ENCODE results near the gene ARRB1.

ARRB1 gene

GRCh38 chr11:75375626-75376025 is 24.2 kb upstream of the ARRB1 start:
- Histone ChIP-seq H3K79me1 (ENCODE audit: low read length) (peaks cover 2% of the 10 kb centered on the region), H2BK12ac (ENCODE audit: low read length) (no peak overlapping the region), H3K14ac (ENCODE audit: low read length) (no peak overlapping the region), H3K36me3 (ENCODE audit: control insufficient read depth in 1 of 2, insufficient read depth in 2 of 2, low read length in 2 of 2) (no peaks in the 10 kb centered on the region), H3K9ac (ENCODE audit: low read length) (no peak overlapping the region), H3K79me2 (ENCODE audit: control insufficient read depth, insufficient read depth, low read length, poor library complexity) (no peaks in the 10 kb centered on the region), H3K23ac (ENCODE audit: low read length) (no peak overlapping the region), H2BK5ac (ENCODE audit: low read depth, low read length, poor library complexity) (no peak overlapping the region), H2BK120ac (ENCODE audit: insufficient read depth, low read length, poor library complexity) (no peak overlapping the region), H3K27me3 (ENCODE audit: insufficient read depth, low read length) (no peaks in the 10 kb centered on the region), H4K8ac (ENCODE audit: low read depth, low read length) (no peak overlapping the region), H2AFZ (ENCODE audit: insufficient read depth, low read length, poor library complexity) (no peak overlapping the region), H3K4me3 (ENCODE audit: low read depth, low read length) (no peak overlapping the region), H3K4me2 (ENCODE audit: low read length) (no peak overlapping the region), H2AK5ac (ENCODE audit: low read length) (no peak overlapping the region), H4K12ac (ENCODE audit: low read depth, low read length) (no peak overlapping the region), H4K91ac (ENCODE audit: low read depth, low read length) (no peak overlapping the region), H3K4ac (ENCODE audit: low read depth, low read length) (no peak overlapping the region), H3K27ac (ENCODE audit: low read depth, low read length) (no peak overlapping the region), H3K4me1 (ENCODE audit: control insufficient read depth in 1 of 2, insufficient read depth in 2 of 2, low read length in 2 of 2) (peaks cover 4 to 6% of the 10 kb centered on the region in 2 experiments), H3K9me3 (ENCODE audit: insufficient read depth, low read depth, low read length) (no peaks in the 10 kb centered on the region), H3K18ac (ENCODE audit: low read length) (no peak overlapping the region)
- no peak for DNase-seq
- WGBS (ENCODE audit: extremely low coverage, insufficient coverage, insufficient read length) = no CpG with 5 or more reads among the region's 8 CpGs

- Histone ChIP-seq H3K4me2 (ENCODE audit: low read length) (no peak overlapping the region), H2AFZ (ENCODE audit: insufficient read depth, low read length, poor library complexity) (no peak overlapping the region), H3K4me1 (ENCODE audit: control insufficient read depth in 1 of 2, insufficient read depth in 2 of 2, low read length in 2 of 2) (peaks cover 4 to 5% of the 10 kb centered on the region in 2 experiments), H3K79me2 (ENCODE audit: control insufficient read depth, insufficient read depth, low read length, poor library complexity) (no peaks in the 10 kb centered on the region), H3K4ac (ENCODE audit: low read depth, low read length) (no peak overlapping the region), H3K27ac (ENCODE audit: low read depth, low read length) (no peak overlapping the region), H2AK5ac (ENCODE audit: low read length) (no peak overlapping the region), H3K18ac (ENCODE audit: low read length) (no peak overlapping the region), H4K8ac (ENCODE audit: low read depth, low read length) (no peak overlapping the region), H3K9ac (ENCODE audit: low read length) (no peak overlapping the region), H3K36me3 (ENCODE audit: control insufficient read depth in 1 of 2, insufficient read depth in 2 of 2, low read length in 2 of 2) (no peaks in the 10 kb centered on the region), H2BK12ac (ENCODE audit: low read length) (no peak overlapping the region), H3K9me3 (ENCODE audit: insufficient read depth, low read depth, low read length) (no peaks in the 10 kb centered on the region), H2BK120ac (ENCODE audit: insufficient read depth, low read length, poor library complexity) (no peak overlapping the region), H3K14ac (ENCODE audit: low read length) (no peak overlapping the region), H4K91ac (ENCODE audit: low read depth, low read length) (no peak overlapping the region), H2BK5ac (ENCODE audit: low read depth, low read length, poor library complexity) (no peak overlapping the region), H3K4me3 (ENCODE audit: low read depth, low read length) (no peak overlapping the region), H3K79me1 (ENCODE audit: low read length) (peaks cover 2% of the 10 kb centered on the region), H3K27me3 (ENCODE audit: insufficient read depth, low read length) (no peaks in the 10 kb centered on the region), H4K12ac (ENCODE audit: low read depth, low read length) (no peak overlapping the region), H3K23ac (ENCODE audit: low read length) (no peak overlapping the region)
- 100% methylated on average over 2 of the region's 4 CpGs for WGBS (ENCODE audit: extremely low coverage, insufficient coverage, insufficient read length)
- DNase-seq = peak; percentile 72 to 84
These were observed 23.2 kb upstream of the ARRB1 start for GRCh38 chr11:75374646-75375045.

DNA sequence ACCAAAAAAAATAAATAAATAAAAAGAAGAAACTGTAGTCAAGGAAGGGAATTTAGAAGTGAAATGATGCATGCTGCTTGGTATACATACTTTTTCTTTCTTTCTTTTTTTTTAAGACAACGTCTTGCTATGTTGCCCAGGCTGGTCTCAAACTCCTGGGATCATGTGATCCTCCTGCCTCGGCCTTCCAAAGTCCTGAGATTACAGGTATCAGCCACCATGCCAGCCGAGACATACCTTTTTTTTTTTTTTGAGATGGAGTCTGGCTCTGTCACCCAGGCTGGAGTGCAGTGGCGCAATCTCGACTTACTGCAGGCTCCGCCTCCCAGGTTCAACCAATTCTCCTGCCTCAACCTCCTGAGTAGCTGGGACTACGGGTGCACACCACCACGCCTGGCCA is 21.7 kb upstream of the ARRB1 start:
- Histone ChIP-seq H2BK5ac (ENCODE audit: low read depth, low read length, poor library complexity) (no peak overlapping the region), H3K9ac (ENCODE audit: low read length) (no peak overlapping the region), H4K91ac (ENCODE audit: low read depth, low read length) (no peak overlapping the region), H3K14ac (ENCODE audit: low read length) (no peak overlapping the region), H3K9me3 (ENCODE audit: insufficient read depth, low read depth, low read length) (no peaks in the 10 kb centered on the region), H3K4me3 (ENCODE audit: low read depth, low read length) (no peak overlapping the region), H3K79me1 (ENCODE audit: low read length) (peaks cover 2% of the 10 kb centered on the region), H3K27me3 (ENCODE audit: insufficient read depth, low read length) (no peaks in the 10 kb centered on the region), H3K27ac (ENCODE audit: low read depth, low read length) (no peak overlapping the region), H4K12ac (ENCODE audit: low read depth, low read length) (no peak overlapping the region), H2BK120ac (ENCODE audit: insufficient read depth, low read length, poor library complexity) (no peak overlapping the region), H2AFZ (ENCODE audit: insufficient read depth, low read length, poor library complexity) (no peak overlapping the region), H3K23ac (ENCODE audit: low read length) (no peak overlapping the region), H3K4me2 (ENCODE audit: low read length) (no peak overlapping the region), H3K18ac (ENCODE audit: low read length) (no peak overlapping the region), H3K79me2 (ENCODE audit: control insufficient read depth, insufficient read depth, low read length, poor library complexity) (no peaks in the 10 kb centered on the region), H3K4ac (ENCODE audit: low read depth, low read length) (no peak overlapping the region), H2BK12ac (ENCODE audit: low read length) (no peak overlapping the region), H4K8ac (ENCODE audit: low read depth, low read length) (no peak overlapping the region), H3K36me3 (ENCODE audit: control insufficient read depth in 1 of 2, insufficient read depth in 2 of 2, low read length in 2 of 2) (no peaks in the 10 kb centered on the region), H3K4me1 (ENCODE audit: control insufficient read depth in 1 of 2, insufficient read depth in 2 of 2, low read length in 2 of 2) (peaks cover 4 to 5% of the 10 kb centered on the region in 2 experiments), H2AK5ac (ENCODE audit: low read length) (no peak overlapping the region)
- no peak for DNase-seq
- WGBS (ENCODE audit: extremely low coverage, insufficient coverage, insufficient read length) = no CpG with 5 or more reads among the region's 8 CpGs

DNA sequence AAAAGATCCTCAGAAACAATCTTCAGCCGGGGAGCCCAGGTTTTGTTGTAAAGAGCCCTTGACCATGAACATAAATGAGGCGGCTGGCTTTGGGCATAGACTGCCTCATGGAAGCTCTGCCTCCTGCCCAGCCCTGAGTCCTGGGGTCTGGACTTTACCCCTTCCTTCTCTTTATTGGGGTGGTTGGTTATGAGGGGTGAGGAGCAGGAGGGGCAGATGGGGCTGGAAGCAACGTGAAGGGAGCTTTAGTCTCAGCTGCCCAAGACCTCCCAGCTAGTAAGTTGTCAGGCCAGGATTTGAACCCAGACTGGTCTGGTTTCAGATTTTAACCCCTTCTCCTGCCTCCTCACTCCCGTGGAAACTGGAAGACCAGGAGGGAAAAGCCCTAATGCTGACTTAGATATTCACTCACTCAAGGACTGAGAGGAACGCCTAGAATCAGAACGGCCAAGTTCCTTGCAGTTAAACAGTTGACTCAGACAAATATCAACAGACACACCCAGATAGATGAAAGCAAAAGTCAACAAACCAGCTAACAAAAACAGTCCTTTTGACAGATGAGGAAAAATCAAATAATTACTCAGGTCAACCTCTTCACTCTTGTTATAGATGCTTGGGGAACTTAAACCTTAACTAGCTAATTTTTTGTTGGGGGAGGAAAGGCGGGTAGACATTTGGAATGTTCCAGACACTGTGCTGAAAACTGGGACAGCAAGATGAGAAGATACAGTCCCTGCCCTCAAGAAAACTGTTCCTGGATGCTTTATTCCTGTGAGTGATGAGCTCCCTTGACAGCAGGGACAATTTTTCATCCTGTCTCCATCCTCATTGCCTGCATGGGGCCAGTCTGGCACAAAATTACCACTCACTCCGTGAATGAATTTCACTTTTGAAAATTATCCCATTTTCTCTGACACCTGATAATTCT is 20.8 kb upstream of the ARRB1 start:
- peak overlapping the region; percentile 66 for H4K8ac ChIP-seq (ENCODE audit: low read depth, low read length)
- H4K12ac ChIP-seq (ENCODE audit: low read depth, low read length) = no peak overlapping the region
- no peak overlapping the region for H3K27ac ChIP-seq (ENCODE audit: low read depth, low read length)
- no peak overlapping the region for H2AFZ ChIP-seq (ENCODE audit: insufficient read depth, low read length, poor library complexity)
- DNase-seq = peak in 1 of 2 donors; percentile 14
- no peak overlapping the region for H2BK5ac ChIP-seq (ENCODE audit: low read depth, low read length, poor library complexity)
- no peak overlapping the region for H3K23ac ChIP-seq (ENCODE audit: low read length)
- no peak overlapping the region for H3K14ac ChIP-seq (ENCODE audit: low read length)
- H3K79me2 ChIP-seq (ENCODE audit: control insufficient read depth, insufficient read depth, low read length, poor library complexity) = no peaks in the 10 kb centered on the region
- WGBS (ENCODE audit: extremely low coverage, insufficient coverage, insufficient read length) = no CpG with 5 or more reads among the region's 8 CpGs
- no peak overlapping the region for H3K4ac ChIP-seq (ENCODE audit: low read depth, low read length)
- H3K36me3 ChIP-seq (ENCODE audit: control insufficient read depth in 1 of 2, insufficient read depth in 2 of 2, low read length in 2 of 2) = no peaks in the 10 kb centered on the region
- H3K9ac ChIP-seq (ENCODE audit: low read length) = no peak overlapping the region
- H3K18ac ChIP-seq (ENCODE audit: low read length) = no peak overlapping the region
- H3K27me3 ChIP-seq (ENCODE audit: insufficient read depth, low read length) = no peaks in the 10 kb centered on the region
- H3K9me3 ChIP-seq (ENCODE audit: insufficient read depth, low read depth, low read length) = no peaks in the 10 kb centered on the region
- no peak overlapping the region for H3K4me3 ChIP-seq (ENCODE audit: low read depth, low read length)
- H3K4me2 ChIP-seq (ENCODE audit: low read length) = peak overlapping the region; percentile 13
- peaks cover 2% of the 10 kb centered on the region for H3K79me1 ChIP-seq (ENCODE audit: low read length)
- H4K91ac ChIP-seq (ENCODE audit: low read depth, low read length) = peak overlapping the region; percentile 51
- H2AK5ac ChIP-seq (ENCODE audit: low read length) = no peak overlapping the region
- peak overlapping the region; percentile 6 for H2BK12ac ChIP-seq (ENCODE audit: low read length)
- peaks cover 4 to 5% of the 10 kb centered on the region in 2 experiments for H3K4me1 ChIP-seq (ENCODE audit: control insufficient read depth in 1 of 2, insufficient read depth in 2 of 2, low read length in 2 of 2)
- no peak overlapping the region for H2BK120ac ChIP-seq (ENCODE audit: insufficient read depth, low read length, poor library complexity)
